Liver (tissue), 3 donors: Measurements from ENCODE around the gene WWOX.

Experiments used
- SP1 ChIP-seq: IDR thresholded peaks from 2 replicates; pipeline ENCODE4 v1.6.1; 2018; ENCODE audit warnings: antibody characterized with exemption, mild to moderate bottlenecking
- TAF1 ChIP-seq: conservative IDR thresholded peaks from 2 replicates; pipeline ENCODE4 v1.6.1; 2016; ENCODE audit warnings: antibody characterized with exemption, mild to moderate bottlenecking
- TF ChIP-seq, protein P1 (sequence below): IDR thresholded peaks from 2 replicates; pipeline ENCODE4 v1.6.1; 2016; ENCODE audit warnings: antibody characterized with exemption
- TF ChIP-seq, protein P2 (sequence below): fragments of 150-350 bp; IDR thresholded peaks from 2 replicates; pipeline ENCODE4 v1.5.1; 2017; ENCODE audit warnings: improper control_type of control experiment, low read depth, low read length; ENCODE audit not compliant: missing input control
- donor health status: healthy.
- donor health status: healthy.

DNA sequence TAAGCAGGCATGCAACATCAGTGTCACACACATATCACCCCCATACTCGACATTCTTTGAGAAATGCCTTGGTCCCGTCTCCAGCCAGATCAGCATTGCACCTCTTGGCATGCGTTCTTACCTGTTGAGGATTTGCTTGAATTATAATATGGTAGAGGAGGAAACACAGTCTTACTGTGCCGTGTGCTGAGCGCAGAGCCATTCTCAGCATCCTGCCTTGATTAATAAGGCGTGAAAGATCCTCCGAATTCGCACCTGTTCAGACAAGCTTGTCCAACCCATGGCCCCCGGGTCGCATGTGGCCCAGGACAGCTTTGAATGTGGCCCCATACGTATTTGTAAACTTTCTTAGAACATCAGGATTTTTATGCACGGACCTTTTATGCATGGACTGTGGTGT is 408.1 kb downstream of the WWOX start:
- TF ChIP-seq, protein P1, sequence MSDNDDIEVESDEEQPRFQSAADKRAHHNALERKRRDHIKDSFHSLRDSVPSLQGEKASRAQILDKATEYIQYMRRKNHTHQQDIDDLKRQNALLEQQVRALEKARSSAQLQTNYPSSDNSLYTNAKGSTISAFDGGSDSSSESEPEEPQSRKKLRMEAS, result no peak
- TF ChIP-seq, protein P2, sequence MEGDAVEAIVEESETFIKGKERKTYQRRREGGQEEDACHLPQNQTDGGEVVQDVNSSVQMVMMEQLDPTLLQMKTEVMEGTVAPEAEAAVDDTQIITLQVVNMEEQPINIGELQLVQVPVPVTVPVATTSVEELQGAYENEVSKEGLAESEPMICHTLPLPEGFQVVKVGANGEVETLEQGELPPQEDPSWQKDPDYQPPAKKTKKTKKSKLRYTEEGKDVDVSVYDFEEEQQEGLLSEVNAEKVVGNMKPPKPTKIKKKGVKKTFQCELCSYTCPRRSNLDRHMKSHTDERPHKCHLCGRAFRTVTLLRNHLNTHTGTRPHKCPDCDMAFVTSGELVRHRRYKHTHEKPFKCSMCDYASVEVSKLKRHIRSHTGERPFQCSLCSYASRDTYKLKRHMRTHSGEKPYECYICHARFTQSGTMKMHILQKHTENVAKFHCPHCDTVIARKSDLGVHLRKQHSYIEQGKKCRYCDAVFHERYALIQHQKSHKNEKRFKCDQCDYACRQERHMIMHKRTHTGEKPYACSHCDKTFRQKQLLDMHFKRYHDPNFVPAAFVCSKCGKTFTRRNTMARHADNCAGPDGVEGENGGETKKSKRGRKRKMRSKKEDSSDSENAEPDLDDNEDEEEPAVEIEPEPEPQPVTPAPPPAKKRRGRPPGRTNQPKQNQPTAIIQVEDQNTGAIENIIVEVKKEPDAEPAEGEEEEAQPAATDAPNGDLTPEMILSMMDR, result no peak
- TF ChIP-seq SP1, result no peak
- no peak for TF ChIP-seq TAF1
